Left cardiac atrium (tissue), 2 donors: Measurements from ENCODE around the gene PKN3. TPM values are rescaled to one million over a fixed set of nuclear protein-coding genes. Genes with fewer than 3 reads are reported as not detected.

Experiments used
- total RNA-seq, 2 donors: library from RNA; stranded (reverse); fragmentation: NEBNext Ultra II Directional; extraction: Animal tissue kit (Norgen Biotek cat#: 25700); gene quantifications; one replicate each; pipeline ENCODE4 v1.2.1, GENCODE V29; 2021
- donor health status: DM: no; HTN: yes; CAD: no; lungs with severe emphysema.
- donor health status: DM: yes; HTN: yes; CAD: no.

The PKN3 gene
- total RNA-seq, 2 donors from 2014 or later: 6.2 to 11.2 TPM

Other genes with a start within 250 kb of the PKN3 start
- gene ODF2, start 246.5 kb upstream of the PKN3 start, total RNA-seq: 10 to 100 TPM; 12.6 to 19.1 TPM
- gene GLE1, start 197.8 kb upstream of the PKN3 start, total RNA-seq: 10 to 100 TPM; 15.5 to 19.1 TPM
- gene SPTAN1, start 149.9 kb upstream of the PKN3 start, total RNA-seq: 100 to 1,000 TPM; 277 to 336 TPM
- 10 to 100 TPM; 12.8 to 20.3 TPM for gene DYNC2I2, start 45.7 kb upstream of the PKN3 start, total RNA-seq
- 100 to 1,000 TPM; 158 to 191 TPM for gene SET, start 13.3 kb upstream of the PKN3 start, total RNA-seq
- 10 to 100 TPM in 1 of 2 donors, 1 to 10 TPM in 1; 8.3 to 13.8 TPM for gene ZDHHC12, start 21.6 kb downstream of the PKN3 start, total RNA-seq
- gene ZER1, start 69.4 kb downstream of the PKN3 start, total RNA-seq: 10 to 100 TPM; 36.6 to 37.0 TPM
- 10 to 100 TPM; 15.7 to 16.9 TPM for gene TBC1D13, start 84.8 kb downstream of the PKN3 start, total RNA-seq
- gene ENDOG, start 116.0 kb downstream of the PKN3 start, total RNA-seq: 10 to 100 TPM; 58.5 to 61.8 TPM
- 10 to 100 TPM; 18.5 to 20.9 TPM for gene SPOUT1, start 127.3 kb downstream of the PKN3 start, total RNA-seq
- 10 to 100 TPM; 10.4 to 10.8 TPM for gene KYAT1, start 179.4 kb downstream of the PKN3 start, total RNA-seq
- gene LRRC8A, start 179.6 kb downstream of the PKN3 start, total RNA-seq: 10 to 100 TPM; 23.7 to 47.8 TPM
- 10 to 100 TPM; 21.4 to 28.2 TPM for gene PHYHD1, start 218.5 kb downstream of the PKN3 start, total RNA-seq
- 10 to 100 TPM in 1 of 2 donors, 1 to 10 TPM in 1; 9.3 to 11.3 TPM for gene DOLK, start 245.1 kb downstream of the PKN3 start, total RNA-seq
- 10 to 100 TPM; 14.8 to 30.0 TPM for gene NUP188, start 245.2 kb downstream of the PKN3 start, total RNA-seq